HG02798 (cell line): Measurements from ENCODE around the gene CNTNAP2.
"Not testable (repeated sequence)": the region's sequence is repeated elsewhere in the genome, so short reads cannot be mapped to it uniquely, and the experiment has no call there.

ENCODE experiments used
- ATAC-seq: cut with Tn5 transposase; IDR thresholded peaks from one replicate; pipeline ENCODE4 v1.9.1; 2021; ENCODE audit warnings: mild to moderate bottlenecking; ENCODE audit not compliant: unreplicated experiment, poor library complexity

CNTNAP2 gene

DNA sequence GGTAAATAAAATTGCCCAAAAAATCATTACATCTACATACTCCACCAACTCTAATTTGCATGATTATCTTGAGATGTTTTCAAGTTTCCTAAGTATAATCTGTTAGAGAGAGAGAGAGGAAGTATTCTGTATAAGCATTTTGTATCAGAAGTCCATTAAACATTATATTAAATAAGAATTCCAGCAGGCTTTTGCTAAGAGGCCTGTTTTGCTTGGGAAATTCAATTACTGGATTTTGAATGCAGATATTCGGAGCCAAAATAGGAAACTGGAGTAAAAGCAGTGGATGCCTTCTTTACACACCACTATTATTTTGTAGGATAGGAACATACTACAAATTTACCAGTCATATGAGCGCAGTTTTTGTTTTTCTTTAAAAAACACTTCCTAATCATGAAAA, 727.8 kb downstream of the CNTNAP2 start:
- ATAC-seq = no peak

DNA sequence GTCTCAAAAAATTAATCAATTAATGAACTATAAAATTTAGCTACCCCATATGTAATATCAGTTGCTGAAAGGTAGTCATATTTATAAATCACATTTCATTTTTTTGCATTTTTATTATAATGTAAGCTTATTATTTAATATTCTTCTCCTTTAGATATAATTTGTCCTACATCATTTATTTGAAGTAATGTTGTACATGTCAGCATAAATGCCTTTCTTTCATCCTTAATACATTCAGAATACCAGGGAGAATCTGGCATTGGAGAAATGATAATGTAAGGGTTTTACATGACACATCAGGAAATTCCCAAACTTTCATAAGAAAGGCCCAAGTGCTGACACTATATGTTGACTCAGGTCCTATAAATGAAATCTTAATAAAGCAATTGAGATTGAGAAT, 742.1 kb downstream of the CNTNAP2 start:
- no peak for ATAC-seq

DNA sequence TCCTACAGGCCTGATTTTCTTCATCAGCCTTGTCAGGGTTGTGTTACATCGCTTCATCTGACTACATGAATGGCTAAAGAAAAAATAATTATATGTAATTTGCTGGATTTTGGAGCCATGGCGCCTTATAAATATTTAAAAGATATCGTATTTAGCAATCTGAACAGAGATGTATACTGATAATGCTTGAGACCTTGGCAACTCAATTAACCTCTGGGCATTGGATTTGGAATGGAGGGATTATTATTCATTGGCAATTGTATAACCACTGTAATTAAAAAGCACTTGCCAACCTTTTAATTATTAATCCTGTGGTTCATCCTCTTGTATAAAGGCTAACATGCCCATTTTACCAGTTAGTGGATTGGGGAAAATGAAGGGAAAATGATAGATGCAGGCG, 745.1 kb downstream of the CNTNAP2 start:
- no peak for ATAC-seq

DNA sequence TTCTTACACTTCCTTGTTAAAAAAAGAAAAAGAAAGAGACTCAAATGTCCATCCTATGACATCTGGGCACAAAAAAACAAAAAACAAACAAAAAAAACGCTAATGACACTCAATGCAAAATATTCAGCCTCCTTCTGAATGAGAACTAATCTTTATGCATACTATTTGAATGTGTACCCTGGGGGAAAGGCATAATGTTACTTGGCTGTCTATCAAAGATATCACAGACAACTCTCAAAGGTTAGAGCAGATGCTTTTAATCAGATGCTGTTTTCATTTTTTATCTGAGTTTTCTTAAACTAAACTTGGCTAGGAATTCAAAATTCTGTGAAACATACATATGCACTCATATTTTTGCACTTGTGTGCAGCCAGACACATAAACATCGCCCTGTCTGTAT, 745.8 kb downstream of the CNTNAP2 start:
- ATAC-seq = no peak

DNA sequence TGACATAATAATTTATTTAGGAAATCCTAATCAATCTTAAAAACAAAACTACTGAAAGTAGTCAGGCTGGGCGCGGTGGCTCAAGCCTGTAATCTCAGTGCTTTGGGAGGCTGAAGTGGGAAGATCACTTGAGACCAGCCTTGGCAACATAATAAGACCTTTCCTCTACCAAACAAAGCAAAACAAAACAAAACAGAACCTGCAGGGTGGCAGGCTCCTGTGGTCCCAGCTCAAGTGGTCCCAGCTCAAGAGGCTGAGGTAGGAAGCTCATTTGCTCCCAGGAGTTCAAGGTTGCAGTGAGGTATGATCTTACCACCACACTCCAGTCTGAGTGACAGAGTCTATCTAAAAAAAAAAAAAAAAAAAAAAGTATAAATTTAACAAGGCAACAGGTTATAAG, 748.0 kb downstream of the CNTNAP2 start:
- no peak for ATAC-seq

DNA sequence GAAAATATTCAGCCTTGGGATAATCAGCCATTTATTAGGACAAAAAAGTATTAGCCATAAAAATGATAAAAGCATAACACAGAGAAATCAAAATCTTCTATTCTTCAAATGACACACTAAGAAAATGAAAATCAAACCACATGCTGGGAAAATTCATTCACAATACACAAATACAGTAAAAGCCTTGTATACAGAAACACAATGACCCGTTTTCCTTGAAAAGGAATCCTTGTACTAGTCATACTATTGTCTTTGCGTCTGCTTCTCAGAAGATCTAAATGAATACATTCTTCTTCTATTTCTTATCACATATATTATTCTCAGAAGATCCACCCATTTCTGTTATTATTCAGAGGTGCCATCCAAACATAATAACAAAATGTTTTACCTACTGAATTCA, 749.1 kb downstream of the CNTNAP2 start:
- no peak for ATAC-seq

DNA sequence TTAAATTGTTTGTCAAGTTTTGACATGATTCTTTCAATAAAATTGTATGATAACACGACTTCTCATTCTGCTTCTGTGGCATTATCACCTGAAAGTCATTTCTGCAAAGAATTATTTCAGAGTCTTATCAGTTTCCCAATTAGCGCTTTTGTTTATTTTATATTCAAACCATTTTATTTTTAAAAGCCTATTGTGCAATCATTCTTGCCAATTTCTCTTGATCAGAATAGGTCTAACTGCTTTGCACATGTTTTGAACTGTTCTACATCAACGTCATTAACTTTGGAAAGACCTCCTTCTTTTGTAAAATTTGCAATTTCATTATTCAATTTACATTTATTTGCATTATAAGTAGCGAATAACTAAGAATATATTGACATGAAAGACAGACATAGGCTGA, 758.1 kb downstream of the CNTNAP2 start:
- ATAC-seq = no peak

DNA sequence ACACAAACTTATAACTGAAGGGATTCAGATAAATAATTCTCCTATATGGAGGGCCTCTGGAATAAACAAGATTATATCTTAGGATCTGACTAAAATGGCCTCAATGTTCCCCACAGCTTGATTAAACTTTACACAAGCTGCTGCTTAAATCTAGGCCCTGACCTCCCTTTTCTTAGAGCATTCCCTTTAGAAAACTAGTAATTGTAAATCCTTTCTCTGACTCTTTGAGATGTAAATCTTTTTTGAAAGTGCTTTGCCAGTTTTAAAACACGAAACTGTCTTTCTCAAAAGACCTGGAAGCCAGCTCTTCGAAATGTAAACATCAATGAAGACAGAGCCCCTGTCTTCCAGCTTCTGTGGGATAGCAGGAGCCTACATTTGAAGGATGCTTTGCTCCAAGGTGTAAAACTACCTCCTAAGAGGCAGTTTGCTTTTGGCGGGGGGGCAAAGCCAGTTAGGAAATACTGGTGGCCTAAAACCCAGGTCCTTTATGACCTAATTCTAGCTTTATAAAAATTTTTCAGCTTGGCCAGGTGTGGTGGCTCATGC, 758.7 kb downstream of the CNTNAP2 start:
- no peak for ATAC-seq

DNA sequence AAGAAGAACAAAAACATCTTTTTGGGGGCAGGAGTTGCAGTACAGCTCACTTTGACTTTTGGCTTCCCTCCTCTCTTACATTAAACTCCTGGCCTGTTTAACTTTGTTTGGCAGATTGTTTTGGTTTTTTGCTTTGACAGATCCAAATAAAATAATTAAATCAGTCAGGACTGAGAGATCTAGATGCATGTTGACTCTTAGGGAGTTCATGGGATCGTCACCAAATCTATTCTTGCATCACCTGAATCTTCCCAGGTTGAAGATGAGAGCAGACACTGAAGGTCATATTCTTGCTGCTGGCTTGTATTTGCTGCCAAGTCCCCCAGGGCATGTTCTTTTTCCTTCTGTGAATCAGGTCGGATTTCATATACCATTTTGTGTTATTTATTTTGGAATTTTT, 759.4 kb downstream of the CNTNAP2 start:
- ATAC-seq = no peak

DNA sequence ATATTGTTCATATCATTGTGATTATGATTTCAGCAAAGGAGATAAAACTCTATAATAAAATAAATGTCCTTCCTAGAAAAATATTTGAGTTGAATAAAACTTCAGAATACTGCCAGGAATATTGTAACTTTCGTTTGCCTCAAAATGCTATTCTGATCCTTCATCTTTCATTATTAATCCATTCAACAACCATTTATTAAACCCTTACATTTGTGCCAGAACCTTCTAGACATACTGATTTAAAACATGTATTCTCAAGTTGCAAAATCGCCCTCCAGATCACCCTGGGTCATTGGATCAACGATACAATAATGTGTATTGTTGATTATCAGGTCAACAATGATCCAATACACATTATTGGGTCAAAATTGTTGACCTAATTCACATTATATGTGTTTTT, 759.8 kb downstream of the CNTNAP2 start:
- no peak for ATAC-seq

DNA sequence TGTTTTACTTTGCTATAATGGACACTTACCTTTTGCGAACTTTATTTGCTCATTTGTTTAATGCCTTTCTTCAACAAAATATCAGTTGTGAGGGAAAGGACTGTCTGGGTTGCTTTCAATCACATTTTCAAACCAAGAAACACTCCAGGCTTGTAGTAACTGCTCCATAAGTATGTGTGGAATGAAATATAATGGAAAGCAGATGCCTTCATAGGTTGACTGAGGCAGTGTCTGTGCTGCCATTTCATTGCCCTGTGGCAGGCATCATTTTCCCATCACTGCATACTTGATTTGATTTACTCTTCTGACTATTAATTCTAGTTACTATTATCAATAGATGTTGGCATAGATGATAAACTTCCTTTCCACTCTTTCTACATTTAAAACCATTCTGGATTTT, 762.3 kb downstream of the CNTNAP2 start:
- ATAC-seq = no peak

DNA sequence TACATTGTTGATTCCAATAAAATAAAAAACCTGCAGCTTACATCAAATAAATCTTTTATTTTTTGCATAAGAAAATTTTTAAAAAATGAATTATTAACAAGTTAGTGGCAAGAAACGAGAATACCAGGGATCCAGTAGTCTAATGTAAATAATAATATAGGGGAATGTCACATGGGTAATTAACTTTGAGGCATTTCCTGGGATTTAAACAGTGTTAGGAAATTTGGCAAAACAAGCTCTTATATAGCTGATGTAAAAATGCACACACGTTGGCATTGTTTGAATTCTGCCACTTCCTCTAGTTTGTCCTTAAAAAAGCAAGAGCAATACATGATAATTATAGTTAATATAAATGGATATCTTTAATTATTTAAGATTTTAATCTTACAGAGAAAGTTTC, 768.6 kb downstream of the CNTNAP2 start:
- ATAC-seq = no peak

DNA sequence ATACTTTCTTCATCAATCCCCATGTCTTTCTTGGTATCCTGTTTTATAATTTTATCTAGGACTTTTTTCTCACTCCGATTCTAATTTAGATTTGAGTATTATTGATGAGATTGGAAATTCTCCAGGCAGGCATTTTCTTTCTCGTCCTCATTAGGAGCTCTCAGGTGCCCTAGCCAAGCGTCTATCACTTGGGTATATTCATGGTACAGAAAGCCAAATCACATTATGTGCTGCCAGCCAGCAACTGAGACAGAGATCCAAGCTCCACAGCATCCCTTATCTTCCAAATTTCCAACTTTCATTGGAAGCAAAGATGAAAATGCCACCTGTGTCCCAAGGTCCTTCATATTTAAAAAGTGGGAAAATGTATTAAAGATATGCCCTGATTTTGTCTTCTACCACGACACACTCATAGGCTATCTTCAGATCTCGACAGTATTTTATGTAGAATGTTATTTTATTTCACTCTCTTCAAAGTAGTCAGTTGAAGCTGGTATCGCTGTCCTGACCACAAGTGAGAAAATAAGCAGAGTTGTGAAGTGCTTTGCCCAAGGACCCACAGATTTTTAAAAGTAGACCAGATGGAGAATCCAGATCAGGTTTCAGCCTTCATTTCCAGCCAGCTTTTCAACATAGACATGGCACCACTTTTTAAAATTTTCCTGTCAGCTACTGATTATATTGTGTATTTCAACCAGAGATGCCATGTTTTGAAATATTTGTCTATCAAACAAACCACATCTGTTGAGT, 773.4 kb downstream of the CNTNAP2 start:
- no peak for ATAC-seq

DNA sequence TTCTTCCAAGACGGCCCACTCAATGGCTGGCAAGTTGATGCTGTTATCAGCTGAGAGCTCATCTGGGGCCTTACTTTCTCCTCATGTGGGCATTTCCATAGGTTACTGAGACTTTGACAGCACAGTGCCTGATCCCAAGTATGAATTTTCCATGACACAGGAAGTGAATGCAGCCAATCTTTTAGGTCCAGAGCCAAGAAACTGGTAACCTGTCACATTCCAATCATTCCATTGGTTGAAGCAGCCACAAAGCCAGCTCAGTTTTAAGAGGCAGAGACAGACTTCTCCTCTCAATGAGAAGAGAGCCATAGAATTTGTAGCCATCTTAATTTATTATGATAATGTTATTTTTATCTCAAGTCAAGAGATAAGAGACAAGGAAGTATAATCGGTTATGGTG, 775.5 kb downstream of the CNTNAP2 start:
- ATAC-seq = no peak

DNA sequence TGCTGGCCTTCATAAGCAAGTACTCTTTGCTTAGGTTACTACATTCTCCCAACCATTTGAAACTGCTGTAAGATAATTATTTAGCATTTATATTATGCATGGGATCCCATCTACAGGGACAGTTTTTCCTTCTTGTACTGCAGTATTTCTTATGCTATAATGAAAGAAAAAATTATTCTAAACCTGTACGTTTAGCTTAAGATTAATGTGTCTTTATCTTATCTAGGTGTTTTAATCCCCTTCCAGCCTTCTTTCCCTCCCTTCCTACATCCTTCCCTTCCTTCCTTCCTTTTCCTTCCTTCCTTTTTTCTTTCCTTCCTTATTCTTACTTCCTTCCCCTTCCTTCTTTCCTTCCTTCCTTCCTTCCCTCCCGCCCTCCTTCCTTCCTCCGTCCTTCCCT, 778.3 kb downstream of the CNTNAP2 start:
- ATAC-seq = no peak

DNA sequence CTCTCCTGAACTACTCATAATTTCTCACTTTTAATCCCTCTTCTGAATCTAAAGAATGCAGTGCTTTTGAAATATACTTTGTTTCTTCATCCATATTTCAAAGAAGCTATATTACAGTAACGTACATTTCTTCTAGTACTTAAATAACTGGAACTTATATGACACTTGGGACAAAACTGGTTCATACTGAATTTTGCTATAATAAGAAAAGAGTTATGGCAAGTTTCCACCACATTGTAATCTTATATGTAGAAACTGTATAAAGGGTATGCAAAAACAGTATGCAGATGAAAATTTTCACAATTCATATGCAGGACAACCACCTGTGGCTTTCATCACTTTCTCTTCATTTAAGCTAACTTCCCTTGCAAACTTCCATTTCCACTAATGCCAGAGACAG, 785.7 kb downstream of the CNTNAP2 start:
- no peak for ATAC-seq

DNA sequence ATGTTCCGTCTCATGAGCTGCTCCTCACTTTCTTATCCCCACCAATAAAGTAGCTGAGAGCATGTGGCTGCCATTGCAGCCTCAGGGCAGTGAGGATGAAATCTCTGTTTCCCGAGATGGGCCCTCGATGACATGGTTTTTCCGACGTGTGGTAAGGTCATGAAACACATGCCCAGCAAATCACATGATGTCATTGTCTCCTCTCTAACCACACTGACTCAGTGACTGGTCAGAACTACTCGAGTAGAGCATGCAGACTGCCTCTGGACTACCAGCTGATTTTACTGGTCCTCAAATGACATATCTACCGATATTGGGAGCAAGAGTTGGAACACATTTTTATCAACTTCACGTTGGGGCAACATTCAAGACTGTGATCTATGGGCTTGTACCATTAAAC, 786.1 kb downstream of the CNTNAP2 start:
- no peak for ATAC-seq

DNA sequence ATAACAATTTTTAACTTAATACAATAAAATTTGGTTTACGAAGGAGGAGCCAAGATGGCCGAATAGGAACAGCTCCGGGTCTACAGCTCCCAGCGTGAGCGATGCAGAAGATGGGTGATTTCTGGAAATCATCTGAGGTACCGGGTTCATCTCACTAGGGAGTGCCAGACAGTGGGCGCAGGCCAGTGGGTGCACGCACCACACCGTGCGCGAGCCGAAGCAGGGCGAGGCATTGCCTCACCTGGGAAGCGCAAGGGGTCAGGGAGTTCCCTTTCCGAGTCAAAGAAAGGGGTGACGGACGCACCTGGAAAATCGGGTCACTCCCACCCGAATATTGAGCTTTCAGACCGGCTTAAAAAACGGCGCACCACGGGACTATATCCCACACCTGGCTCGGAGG, 789.1 kb downstream of the CNTNAP2 start:
- not testable (repeated sequence) for ATAC-seq

DNA sequence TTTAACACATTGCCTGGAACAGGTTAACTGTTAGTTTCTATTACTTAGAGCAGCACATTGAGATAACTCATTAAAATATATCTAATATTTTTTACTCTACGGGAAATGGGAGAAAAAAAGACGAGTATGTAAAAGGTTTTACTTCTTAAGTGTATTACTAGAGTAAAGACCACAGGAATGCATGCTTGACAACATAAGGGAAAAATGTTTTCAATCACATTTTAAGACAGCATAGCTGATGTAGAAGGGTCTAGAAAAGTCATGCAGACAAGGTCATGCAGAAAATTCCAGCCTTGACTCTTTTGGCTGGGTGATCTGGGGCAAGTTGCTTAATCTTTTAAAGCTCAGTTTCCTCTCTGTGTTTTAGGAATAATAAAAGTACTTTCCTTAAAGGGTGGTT, 806.2 kb downstream of the CNTNAP2 start:
- no peak for ATAC-seq

DNA sequence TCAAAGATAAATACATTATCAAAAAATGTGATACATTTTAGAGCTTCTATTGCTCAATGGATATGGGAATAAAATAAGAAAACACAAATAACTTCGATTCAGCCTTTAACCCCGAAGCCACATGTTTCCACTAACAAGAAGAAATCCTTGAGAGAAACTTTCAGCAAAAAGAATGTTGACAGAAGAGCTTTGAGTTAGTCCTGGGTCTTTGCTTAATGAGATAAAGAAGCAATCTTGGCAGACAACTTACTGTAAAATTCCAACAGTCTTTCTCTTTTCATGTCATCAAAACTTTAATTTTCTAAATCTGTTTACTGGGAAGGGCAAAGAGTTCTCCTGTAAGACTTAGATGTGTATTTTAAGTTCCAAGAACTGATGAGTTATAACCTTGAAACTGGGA, 810.2 kb downstream of the CNTNAP2 start:
- no peak for ATAC-seq

DNA sequence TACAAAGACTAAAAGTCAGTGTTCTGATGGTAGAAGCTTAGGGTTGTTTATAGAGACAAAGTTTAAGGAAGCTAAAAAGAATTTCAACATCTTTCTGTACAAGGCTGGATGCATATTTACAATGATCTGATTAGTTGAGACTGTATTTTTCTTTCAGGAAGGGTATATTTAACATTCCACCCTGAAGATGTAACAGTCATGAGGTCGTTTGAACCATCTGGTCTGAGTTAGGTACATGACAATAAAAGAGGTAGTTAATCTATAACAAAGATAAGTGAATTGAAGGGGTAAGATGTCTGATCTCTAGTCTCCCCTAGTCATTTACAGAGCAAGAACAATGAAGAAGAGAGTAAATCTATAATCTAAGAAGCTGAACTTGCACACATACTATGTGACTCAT, 821.2 kb downstream of the CNTNAP2 start:
- no peak for ATAC-seq

DNA sequence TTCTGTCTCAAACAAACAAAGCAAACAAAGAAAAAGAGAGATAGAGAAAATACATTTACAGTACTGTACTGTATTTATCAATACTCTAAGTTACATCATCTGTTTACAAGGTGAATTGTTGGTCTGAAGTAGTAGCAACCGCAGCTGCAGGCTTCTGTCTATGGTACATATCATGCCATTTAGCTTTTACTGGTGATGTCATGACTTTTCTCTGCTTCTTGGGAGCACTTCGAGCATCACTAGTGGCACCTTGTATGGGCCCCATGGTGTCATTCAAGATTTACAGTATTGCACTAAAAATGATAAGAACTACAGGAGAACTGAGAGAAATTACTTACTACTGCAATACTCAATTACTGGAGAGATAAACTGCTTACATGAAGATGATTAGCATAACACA, 826.9 kb downstream of the CNTNAP2 start:
- no peak for ATAC-seq
